Ramos (cell line): ENCODE data around the gene BUB1B.

Experiments
- in situ Hi-C: fragments of 300-500 bp; cut with MboI; formaldehyde crosslinking; loops from one replicate; pipeline ENCODE4 v1.14.3; 2022; ENCODE audit warnings: low sequenced_read_pairs; ENCODE audit not compliant: unreplicated experiment

BUB1B gene

DNA sequence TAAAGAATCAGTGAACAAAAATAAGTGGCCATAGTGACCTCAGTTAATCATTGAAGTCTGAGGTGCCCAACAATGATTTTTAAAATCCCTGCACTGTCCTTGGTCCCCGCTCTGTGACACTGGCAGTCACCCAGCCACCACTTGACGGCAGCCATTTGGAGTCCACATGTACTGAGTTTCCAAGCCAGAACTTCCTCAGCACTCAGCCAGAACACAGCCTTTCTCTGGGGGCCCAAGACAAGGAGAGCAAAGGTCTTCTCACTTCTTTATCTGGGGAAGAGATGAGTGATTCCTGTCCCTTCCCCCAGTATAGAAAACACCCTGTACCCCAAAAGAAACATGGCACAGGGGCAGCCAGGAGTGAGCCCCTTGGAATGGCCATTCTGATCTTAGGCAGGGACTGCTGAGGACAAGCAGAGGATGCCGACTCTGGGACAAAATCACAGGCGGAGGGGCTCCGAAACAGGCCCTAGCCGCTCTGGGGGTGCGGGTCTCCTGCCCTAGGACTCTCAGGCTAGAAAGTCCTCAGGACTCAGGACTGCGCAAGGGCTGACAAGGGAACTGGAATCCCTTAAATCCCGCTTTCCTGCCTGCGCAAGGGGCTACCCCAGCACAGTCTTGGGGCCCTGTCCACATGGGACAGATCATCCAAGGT is 90.7 kb downstream of the BUB1B start:
- in situ Hi-C loops: loop anchor here (25.0 kb wide), 1 partner anchor 564 kb away; no protein-coding TSS in a partner anchor

DNA sequence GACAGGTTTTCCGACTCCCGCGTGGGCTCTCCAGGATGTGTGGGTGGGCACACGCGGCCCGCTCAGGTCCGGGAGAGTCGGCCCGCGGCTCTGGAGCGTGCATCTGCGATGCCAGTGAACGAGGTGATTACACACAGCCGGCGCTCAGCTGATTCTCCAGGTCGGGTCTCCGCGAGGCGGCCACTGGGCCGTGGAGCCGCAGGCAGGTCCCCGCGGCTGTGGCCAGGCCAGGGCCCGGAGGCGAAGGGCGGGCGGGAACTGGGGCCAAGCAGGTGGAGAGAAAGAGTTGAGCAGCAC is 91.2 kb downstream of the BUB1B start:
- in situ Hi-C loops: loop anchor here (25.0 kb wide), 1 partner anchor 565 kb away; no protein-coding TSS in a partner anchor

DNA sequence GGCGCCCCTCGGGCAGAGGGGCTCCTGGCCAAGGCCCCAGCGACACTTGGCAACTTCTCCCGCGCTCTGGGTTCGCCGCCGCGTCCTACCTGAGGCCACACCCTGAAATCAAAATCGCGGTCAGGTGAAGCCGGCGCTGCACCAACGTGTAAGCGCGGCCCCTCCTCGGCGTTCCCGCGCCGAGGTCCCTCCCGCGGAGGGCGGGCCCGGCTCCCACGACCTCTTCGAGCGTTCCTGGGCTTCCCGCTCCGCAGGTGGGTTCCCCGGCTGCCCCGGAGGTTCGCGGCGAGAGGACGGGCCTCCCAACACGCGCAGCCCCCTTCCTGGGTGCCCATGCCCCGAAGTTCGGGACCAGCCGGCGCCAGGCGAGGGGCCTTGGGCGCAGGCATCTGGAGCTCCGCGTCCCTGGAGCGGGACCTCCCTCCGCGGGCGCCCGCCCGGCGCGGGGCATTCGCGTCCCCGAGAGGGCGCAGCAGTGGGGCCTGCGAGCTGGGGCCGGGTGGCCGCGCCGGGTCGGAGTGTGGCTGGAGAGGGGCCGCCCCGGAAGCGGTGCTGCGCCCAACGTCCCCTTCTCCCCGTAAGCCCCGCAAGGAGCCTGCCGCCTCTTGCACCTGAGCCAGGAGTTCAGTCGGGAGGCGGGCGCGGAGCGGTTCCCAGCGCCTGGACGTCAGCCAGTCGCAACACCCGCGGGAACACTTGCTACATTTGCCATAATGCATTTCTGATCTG is 91.7 kb downstream of the BUB1B start:
- in situ Hi-C loops: loop anchor here (25.0 kb wide), 1 partner anchor 565 kb away; no protein-coding TSS in a partner anchor

DNA sequence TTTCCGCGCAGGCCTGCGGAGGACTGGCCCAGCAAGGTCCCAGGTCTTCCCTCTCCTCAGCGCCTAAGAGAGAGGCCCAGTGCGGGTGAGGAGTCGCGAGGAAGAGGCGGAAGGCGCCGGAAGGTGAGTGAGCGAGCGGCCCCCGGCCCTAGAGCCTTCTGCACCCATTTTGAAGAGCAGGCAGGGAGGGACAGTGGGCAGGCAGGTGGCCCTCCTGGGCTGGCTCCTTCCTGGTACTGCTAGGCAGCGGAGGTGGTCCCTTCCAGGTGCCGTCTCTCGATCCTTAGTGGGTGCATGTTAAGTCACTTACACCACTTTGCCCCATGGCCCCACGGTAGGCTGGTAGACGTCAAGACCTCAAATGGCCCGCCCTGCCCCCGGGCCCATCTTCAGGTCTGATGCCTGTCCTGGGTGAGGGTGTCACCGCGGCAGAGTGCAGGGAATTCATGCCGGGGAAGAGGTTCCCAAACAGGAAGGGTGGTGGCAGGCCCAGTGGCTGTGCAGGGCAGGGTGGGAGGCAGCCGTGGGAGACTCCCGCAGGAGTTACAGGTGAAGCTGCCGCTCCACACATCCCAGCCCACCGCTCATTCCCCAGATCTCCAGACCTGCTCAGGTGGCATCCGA is 92.4 kb downstream of the BUB1B start:
- in situ Hi-C loops: loop anchor here (25.0 kb wide), 1 partner anchor 566 kb away; no protein-coding TSS in a partner anchor

DNA sequence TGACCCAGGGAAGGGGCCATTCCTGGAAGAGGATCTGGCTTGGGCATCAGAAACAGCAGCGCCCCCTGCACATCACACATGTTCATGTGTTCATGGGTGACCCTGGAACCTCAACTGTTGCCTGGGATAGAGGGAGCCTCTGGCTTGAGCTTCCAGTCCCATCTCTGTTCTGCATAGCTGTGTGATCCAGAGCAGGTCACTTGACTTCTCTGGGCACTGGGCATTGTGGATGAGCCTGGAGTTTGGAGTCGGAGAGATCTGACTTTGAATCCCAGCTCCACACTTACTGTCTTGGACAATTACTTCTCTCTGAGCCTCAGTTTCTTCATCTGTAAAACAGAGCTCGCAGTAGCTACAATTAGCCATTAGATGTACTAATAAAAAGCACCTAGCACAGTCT is 93.6 kb downstream of the BUB1B start:
- in situ Hi-C loops: loop anchor here (25.0 kb wide), 1 partner anchor 567 kb away; no protein-coding TSS in a partner anchor

DNA sequence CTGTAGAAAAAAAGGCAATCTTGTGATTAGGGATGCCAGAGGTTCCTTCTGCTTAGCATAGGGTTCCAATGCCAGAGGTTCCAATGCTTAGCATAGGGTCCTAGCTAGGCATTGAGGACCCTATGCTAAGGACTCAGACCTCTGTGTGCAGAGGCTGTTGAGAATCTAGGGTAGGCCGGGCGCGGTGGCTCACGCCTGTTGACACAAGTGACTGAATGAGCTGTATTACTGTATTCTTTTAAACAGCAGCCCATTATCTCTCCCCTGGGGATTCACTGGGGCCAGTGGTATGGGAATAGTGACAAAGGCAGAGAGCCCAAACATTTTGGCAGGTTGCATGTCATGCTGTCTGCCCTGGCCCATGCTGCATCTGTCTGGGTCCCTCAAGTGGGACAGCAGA is 94.2 kb downstream of the BUB1B start:
- in situ Hi-C loops: loop anchor here (25.0 kb wide), 1 partner anchor 568 kb away; no protein-coding TSS in a partner anchor

DNA sequence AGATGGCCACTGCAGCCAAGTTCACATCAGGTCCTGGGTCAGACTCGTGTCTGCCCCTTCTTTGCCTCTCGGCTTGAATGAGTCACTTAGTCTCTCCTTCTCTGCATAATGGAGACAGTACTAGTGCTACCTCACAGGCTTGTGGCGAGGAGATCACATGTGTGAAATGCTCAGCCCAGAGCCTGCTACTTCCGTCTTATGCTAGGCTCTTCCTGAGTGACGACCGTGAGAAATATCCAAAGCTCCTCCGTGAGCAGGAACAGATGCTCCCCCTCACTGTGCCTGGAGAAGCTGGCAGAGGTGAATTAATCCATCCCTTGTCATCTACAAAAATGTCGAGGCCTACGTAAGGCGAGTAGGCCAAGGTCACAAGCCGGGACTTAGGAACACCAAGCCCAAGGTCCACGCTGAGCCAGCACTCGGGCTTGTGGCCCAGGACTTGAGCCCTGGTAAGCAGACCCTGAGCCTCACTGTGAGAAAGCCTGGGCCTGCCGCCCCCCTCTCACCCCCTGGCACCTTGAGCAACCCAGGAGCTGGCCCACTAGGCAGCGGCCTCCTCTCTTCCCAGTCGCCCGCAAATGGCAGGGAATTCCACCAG is 95.9 kb downstream of the BUB1B start:
- in situ Hi-C loops: loop anchor here (25.0 kb wide), 1 partner anchor 569 kb away; no protein-coding TSS in a partner anchor

DNA sequence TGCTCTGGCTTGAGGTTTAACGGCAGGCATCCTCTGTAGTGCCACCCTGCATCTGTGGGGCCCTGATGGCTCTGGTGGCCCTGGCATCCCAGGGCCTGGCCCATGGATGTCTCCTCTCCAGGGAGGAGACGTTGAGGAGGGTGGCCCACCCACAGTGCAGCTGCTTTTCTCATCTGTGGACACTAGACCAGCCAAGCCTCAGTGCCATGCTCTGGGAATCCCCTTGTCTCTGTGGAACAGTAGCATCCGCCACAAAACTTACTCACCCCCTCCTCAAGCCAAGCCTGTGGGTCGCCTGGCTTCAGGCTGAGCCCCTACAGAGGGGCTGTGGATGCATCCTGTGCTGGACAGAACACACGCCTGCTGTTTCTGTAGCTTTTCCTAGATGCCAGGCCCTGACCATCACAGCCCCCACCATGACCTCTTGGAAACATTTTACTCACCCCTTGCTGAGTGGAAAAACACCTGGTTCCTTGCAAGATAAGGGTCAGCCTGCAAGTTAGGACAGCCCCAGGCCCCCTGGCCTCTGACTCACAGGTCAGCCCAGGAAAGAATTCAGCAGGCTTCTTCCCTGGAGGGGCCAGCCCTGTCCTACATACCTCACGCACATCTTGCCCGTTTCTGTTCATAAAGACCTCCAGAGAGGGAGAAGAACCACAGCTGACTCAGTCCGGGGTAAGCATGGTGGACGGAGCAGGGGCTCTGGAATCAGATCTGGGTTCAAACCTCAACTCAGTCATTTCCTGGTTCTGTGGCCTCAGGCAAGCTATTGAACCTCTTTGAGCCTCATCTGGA is 97.0 kb downstream of the BUB1B start:
- in situ Hi-C loops: loop anchor here (25.0 kb wide), 1 partner anchor 571 kb away; no protein-coding TSS in a partner anchor

DNA sequence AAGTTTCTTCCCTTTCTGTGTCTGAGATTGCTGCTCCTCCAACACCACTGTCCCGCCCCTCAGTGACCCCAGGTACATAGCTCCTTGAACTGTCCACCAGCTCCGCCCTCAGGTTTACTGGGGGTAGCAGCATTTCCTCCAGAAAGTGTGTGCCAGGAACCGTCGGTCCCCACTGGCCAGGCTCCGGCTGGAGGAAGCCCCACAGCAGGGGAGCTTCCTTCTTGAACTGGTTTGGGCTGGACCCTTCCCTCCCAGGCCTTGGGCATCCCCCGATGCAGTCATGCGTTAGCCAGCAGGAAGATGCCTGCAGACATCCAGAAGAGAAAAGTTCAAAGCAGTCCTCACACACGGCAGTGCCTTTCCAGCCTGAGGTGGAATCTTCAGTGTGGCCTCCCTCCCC is 97.7 kb downstream of the BUB1B start:
- in situ Hi-C loops: loop anchor here (25.0 kb wide), 1 partner anchor 571 kb away; no protein-coding TSS in a partner anchor

DNA sequence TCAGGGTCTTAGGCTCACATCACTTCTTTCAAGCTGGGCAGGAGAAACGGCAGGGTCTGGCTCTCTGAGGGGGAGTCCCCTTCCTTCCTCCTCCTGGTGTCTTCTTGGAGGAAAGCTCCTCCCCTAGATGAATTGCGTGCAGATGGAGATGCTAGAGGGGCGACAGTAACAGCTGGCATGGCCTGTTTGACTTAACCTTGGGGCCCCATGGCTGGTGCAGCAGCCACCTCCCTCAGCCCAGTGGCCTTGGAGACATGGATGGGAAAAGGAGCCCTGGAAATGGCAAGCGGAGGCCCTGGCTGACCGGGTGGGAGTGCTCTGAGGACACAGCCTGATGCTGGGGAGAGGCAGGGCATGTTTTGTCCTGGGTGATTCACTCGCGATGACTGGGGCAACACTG is 98.2 kb downstream of the BUB1B start:
- in situ Hi-C loops: loop anchor here (25.0 kb wide), 1 partner anchor 572 kb away; no protein-coding TSS in a partner anchor

DNA sequence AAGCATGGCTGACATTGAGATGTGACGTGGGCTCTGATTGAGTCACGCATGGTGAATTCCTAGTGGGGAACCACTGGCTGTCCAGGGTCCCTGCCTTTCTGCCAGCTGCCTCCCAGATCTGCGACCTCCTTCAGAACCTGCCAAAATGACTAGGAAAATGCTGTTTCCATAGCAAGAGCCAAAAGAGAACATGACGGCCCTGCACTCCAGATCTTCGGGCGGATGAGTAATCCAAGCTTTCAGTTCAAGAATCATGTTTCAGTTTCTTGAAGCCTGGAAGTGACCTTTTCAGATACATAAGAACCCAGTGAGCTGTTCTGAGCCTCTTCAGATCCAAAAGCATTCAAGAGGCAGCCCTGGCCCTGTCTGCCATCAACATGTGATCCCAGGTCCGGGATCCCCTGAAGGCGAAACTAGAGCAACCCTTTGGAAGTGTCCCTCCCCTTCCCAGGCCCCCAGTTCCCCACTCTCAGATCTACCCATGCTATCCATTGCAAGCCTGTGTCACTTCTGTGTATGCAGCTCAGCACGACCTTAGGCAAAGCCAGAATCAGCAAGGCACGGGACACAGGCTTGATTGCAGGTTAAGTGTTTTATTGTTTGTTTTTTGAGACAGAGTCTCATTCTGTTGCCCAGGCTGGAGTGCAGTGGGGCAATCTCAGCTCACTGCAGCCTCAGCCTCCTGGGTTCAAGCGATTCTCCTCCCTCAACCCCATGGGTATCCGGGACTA is 102.3 kb downstream of the BUB1B start:
- in situ Hi-C loops: loop anchor here (25.0 kb wide), 1 partner anchor 576 kb away; no protein-coding TSS in a partner anchor

DNA sequence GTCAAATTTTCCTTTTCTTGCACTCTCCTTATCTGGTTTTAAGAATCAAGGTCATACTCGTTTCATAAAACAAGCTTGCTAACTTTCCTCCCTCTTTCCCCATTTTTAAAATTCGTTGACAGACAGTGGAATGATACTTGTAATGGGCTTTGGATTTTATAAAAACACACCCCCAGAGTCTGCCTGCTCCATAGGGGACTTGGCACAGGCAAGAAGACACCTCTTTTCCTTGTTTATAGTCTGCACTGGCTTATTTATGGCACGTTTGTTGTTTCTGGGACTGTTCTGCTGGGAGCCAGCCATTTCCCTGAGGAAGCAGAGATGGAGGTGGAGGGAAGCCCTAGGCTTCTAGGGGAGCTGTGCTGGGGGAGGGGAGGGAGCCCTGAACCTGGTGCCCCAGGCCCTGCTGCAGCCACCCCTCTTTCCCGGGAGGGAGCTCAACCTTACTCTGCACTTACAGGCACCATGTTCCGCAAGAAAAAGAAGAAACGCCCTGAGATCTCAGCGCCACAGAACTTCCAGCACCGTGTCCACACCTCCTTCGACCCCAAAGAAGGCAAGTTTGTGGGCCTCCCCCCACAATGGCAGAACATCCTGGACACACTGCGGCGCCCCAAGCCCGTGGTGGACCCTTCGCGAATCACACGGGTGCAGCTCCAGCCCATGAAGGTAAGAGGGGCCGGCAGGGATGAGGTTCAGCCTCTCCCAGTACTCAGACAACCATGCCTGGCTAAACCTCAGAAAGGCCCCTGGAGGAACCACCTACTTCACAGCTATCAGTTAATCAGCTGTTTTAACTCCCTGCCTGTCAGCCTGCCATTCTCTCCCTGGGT is 103.7 kb downstream of the BUB1B start:
- in situ Hi-C loops: loop anchor here (25.0 kb wide), 1 partner anchor 577 kb away; no protein-coding TSS in a partner anchor

DNA sequence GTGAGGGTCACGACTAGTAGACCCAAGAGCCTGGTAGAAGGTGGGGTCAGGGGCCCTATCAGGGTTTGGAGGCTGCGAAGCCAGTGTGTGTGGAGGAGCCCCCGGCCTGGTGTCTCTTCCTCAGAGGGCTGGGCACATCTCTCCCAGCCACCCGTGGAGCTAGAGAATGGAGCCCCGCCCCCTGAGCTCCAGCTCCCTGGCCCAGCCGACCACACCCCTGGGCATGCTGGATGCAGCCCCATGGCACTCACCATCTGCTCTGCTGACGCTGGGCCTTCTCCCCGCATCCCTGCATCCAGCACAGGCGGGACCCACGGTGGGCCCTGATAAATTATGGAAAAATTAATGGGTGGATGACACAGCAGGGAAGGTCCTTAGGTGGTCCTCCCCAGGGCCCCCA is 104.5 kb downstream of the BUB1B start:
- in situ Hi-C loops: loop anchor here (25.0 kb wide), 1 partner anchor 578 kb away; no protein-coding TSS in a partner anchor

DNA sequence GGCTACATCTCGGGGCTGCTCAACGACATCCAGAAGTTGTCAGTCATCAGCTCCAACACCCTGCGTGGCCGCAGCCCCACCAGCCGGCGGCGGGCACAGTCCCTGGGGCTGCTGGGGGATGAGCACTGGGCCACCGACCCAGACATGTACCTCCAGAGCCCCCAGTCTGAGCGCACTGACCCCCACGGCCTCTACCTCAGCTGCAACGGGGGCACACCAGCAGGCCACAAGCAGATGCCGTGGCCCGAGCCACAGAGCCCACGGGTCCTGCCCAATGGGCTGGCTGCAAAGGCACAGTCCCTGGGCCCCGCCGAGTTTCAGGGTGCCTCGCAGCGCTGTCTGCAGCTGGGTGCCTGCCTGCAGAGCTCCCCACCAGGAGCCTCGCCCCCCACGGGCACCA is 105.0 kb downstream of the BUB1B start:
- in situ Hi-C loops: loop anchor here (25.0 kb wide), 1 partner anchor 579 kb away; no protein-coding TSS in a partner anchor

DNA sequence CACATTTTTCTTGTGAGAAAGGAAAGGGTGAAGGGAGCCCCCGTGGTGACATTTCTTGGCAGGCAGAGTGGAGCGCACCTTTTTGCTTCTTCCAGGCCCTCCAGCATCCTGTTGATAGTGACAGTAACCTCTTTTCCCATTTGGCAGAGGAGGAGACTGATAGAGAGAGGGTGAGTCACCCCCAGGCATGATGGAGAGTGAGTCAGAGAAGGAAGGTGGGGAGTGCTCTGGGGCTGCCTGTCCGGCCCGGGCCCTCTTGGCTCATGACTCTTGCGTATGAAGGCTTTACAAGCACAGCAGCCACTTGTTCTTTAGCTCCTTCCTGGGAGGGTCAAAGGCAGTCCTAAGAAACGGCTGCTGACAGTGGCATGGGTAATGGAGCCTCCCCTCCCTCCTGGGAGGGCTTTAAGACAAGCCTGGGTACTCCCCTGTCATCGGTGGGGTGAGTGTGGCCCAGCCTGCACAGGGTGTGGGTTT is 106.0 kb downstream of the BUB1B start:
- in situ Hi-C loops: loop anchor here (25.0 kb wide), 1 partner anchor 580 kb away; no protein-coding TSS in a partner anchor

DNA sequence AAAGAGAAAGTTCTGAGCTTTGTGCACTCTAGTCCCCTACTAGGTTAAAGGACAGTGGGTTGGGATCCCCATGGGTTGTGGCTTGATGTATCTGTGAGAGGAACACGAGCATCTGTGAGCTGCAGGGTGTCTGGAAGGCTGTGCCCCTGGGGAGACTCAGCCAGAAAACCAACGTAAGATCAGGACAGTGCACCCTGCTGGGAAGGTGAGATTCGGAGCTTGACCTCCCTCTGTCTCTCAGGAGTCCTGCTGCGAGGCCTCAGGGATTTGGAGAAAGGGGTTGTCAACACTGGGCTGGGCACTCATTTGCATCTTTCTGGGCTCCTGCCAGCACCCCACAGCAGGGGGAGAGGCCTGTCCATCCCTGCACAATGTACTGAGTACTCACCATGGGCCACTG is 106.8 kb downstream of the BUB1B start:
- in situ Hi-C loops: loop anchor here (25.0 kb wide), 1 partner anchor 580 kb away; no protein-coding TSS in a partner anchor

DNA sequence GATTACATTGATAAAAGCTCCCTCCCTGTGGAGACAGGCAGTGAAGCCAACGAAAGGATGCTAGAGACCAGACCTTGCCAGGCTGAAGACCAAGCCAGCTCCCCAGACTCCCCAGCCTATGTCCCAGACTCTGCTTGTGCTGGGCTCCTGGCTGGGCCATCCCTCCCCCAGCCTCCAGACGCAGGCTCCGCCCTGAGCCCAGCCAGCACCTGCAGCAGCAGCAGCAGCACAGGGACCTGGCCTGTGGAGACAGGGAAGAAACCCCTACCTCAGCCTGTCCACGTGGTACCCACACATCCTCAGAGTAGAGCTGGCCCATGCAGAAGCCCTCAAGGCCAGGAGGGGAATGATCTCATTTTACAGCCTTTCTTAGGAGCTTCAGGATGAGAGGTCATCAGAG is 108.7 kb downstream of the BUB1B start:
- in situ Hi-C loops: loop anchor here (5.0 to 25.0 kb wide), 3 partner anchors 222 to 582 kb away; no protein-coding TSS in a partner anchor
